Measurements from ENCODE around the gene MAGI3. TPM values are rescaled to one million over a fixed set of nuclear protein-coding genes. Genes with fewer than 3 reads are reported as not detected.

Gene MAGI3
- total and polyA plus RNA-seq, 4 donors = 3.0 to 28.8 (median 7.5) TPM

DNA sequence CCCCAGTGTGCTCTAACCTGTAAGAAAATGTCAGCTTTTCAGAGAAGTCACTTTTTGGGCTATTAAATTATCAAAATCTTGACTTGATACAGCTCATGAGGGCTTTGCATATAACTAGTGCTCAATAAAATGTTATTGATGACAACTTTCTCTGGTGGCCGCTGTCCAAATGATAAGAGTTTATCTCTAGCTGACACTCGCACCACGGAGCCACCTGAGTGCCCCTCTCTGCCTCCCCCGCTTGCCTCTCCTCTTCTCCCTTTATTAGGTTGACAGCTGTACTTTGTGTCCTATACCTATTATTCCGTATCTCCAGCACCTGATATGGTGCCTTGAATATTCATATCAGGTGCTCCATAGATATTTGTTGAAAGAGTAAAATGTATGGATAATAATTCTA, 286.2 kb downstream of the MAGI3 start:
- TF ChIP-seq, protein P1, sequence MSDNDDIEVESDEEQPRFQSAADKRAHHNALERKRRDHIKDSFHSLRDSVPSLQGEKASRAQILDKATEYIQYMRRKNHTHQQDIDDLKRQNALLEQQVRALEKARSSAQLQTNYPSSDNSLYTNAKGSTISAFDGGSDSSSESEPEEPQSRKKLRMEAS (IDR thresholded peaks at IDR 0.05) = no peak
- H3K4me3 ChIP-seq (ENCODE audit: low read depth in 1 of 3, low read length in 3 of 3) = no peak overlapping the region
- WGBS = 78% methylated on average over 5 of the region's 5 CpGs

DNA sequence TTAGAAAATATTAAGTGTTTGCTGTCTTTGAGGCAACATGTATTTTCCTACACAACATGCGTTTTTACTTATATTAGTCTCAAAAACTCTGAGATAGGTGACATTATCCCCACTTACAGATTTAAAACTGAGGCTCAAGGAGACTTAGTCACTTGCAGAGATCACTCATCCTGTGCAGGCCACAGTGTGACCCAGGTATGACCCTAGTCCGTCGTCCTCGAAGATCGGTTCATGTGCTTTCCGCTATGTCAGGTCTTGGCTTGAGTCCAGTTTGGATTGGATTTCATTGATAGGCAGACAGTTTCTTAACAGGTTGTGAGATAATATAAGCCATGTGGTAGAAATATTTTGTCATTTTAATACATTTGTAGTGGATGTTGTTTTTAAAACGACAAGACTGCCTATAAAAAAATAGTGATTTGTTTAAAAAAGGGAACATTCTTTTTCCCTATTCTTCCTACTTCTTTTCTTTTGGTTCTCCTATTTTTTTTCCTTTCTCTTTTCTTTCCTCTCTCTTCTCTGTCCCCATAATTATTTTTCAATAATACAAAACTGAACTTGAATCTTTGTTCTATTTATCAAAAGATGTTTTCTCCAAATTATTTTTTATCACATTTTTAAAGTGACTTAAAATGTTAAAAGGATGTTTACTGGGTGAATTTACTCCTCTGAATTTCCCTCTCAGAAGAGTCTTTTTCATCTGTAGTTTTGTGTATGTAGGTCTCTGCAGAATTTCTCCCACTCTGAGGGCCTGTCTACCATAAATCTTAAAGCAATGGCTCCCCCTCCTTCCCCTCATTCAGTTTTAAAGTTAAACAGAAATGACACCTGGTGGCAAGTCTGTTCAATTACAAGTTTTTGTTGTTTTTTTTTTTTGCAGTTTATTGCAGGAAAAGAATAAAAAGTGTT, 287.2 kb downstream of the MAGI3 start:
- Histone ChIP-seq H3K9me3 (ENCODE audit: control insufficient read depth in 4 of 4, low read length in 3 of 4) (no peaks in the 10 kb centered on the region), H3K36me3 (ENCODE audit: control insufficient read depth in 4 of 4, insufficient read depth in 3 of 4, low read depth in 1 of 4, low read length in 3 of 4) (peaks cover 3 to 20% (median 9%) of the 10 kb centered on the region in 4 donors), H3K4me3 (ENCODE audit: low read depth in 1 of 3, low read length in 3 of 3) (no peak overlapping the region), H3K4me1 (ENCODE audit: control insufficient read depth in 4 of 4, insufficient read depth in 4 of 4, low read length in 3 of 4) (peaks cover 0 to 10% (median 10%) of the 10 kb centered on the region in 4 donors), H3K9ac (ENCODE audit: low read depth in 1 of 2, low read length in 2 of 2) (peak overlapping the region in 1 of 2 donors; percentile 39), H3K27me3 (ENCODE audit: control insufficient read depth in 4 of 4, insufficient read depth in 4 of 4, low read length in 3 of 4) (no peaks in the 10 kb centered on the region), H3K27ac (ENCODE audit: low read depth in 1 of 2, low read length in 2 of 2) (peak overlapping the region in 1 of 2 donors; percentile 31)
- peak; percentile 55 for DNase-seq (ENCODE audit: low spot score)
- TF ChIP-seq, protein P1 (IDR thresholded peaks at IDR 0.05) = peak; percentile 35
- TF ChIP-seq NR2F2 (IDR thresholded peaks at IDR 0.05) (no peak), EGR1 (IDR thresholded peaks at IDR 0.05; ENCODE audit: low read depth in 2 of 2) (no peak), TAF1 (conservative IDR thresholded peaks at IDR 0.05) (no peak), RAD21 (IDR thresholded peaks at IDR 0.05) (peak; percentile 83 to 85), HNF4G (IDR thresholded peaks at IDR 0.05) (peak; percentile 23), SP1 (IDR thresholded peaks at IDR 0.05) (no peak), FOXA2 (IDR thresholded peaks at IDR 0.05) (no peak), HNF4A (conservative IDR thresholded peaks at IDR 0.05) (peak; percentile 51 to 68), JUND (IDR thresholded peaks at IDR 0.05) (peak in 1 of 2 donors; percentile 29), FOXA1 (IDR thresholded peaks at IDR 0.05) (no peak), RXRA (IDR thresholded peaks at IDR 0.05) (peak; percentile 92 to 98)
- TF ChIP-seq, protein P2, sequence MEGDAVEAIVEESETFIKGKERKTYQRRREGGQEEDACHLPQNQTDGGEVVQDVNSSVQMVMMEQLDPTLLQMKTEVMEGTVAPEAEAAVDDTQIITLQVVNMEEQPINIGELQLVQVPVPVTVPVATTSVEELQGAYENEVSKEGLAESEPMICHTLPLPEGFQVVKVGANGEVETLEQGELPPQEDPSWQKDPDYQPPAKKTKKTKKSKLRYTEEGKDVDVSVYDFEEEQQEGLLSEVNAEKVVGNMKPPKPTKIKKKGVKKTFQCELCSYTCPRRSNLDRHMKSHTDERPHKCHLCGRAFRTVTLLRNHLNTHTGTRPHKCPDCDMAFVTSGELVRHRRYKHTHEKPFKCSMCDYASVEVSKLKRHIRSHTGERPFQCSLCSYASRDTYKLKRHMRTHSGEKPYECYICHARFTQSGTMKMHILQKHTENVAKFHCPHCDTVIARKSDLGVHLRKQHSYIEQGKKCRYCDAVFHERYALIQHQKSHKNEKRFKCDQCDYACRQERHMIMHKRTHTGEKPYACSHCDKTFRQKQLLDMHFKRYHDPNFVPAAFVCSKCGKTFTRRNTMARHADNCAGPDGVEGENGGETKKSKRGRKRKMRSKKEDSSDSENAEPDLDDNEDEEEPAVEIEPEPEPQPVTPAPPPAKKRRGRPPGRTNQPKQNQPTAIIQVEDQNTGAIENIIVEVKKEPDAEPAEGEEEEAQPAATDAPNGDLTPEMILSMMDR (IDR thresholded peaks at IDR 0.05; ENCODE audit: low read depth, low read length, missing input control) = peak; percentile 52
- TF ChIP-seq, protein P3, sequence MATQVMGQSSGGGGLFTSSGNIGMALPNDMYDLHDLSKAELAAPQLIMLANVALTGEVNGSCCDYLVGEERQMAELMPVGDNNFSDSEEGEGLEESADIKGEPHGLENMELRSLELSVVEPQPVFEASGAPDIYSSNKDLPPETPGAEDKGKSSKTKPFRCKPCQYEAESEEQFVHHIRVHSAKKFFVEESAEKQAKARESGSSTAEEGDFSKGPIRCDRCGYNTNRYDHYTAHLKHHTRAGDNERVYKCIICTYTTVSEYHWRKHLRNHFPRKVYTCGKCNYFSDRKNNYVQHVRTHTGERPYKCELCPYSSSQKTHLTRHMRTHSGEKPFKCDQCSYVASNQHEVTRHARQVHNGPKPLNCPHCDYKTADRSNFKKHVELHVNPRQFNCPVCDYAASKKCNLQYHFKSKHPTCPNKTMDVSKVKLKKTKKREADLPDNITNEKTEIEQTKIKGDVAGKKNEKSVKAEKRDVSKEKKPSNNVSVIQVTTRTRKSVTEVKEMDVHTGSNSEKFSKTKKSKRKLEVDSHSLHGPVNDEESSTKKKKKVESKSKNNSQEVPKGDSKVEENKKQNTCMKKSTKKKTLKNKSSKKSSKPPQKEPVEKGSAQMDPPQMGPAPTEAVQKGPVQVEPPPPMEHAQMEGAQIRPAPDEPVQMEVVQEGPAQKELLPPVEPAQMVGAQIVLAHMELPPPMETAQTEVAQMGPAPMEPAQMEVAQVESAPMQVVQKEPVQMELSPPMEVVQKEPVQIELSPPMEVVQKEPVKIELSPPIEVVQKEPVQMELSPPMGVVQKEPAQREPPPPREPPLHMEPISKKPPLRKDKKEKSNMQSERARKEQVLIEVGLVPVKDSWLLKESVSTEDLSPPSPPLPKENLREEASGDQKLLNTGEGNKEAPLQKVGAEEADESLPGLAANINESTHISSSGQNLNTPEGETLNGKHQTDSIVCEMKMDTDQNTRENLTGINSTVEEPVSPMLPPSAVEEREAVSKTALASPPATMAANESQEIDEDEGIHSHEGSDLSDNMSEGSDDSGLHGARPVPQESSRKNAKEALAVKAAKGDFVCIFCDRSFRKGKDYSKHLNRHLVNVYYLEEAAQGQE (IDR thresholded peaks at IDR 0.05) = no peak
- WGBS = 21% methylated on average over 7 of the region's 7 CpGs

More for the DNA sequence above, 286.2 kb downstream of the MAGI3 start:
- Histone ChIP-seq H3K9ac (ENCODE audit: low read depth in 1 of 2, low read length in 2 of 2) (no peak overlapping the region), H3K9me3 (ENCODE audit: control insufficient read depth in 4 of 4, low read length in 3 of 4) (no peaks in the 10 kb centered on the region), H3K4me1 (ENCODE audit: control insufficient read depth in 4 of 4, insufficient read depth in 4 of 4, low read length in 3 of 4) (peaks cover 0 to 10% (median 10%) of the 10 kb centered on the region in 4 donors), H3K27me3 (ENCODE audit: control insufficient read depth in 4 of 4, insufficient read depth in 4 of 4, low read length in 3 of 4) (no peaks in the 10 kb centered on the region), H3K27ac (ENCODE audit: low read depth in 1 of 2, low read length in 2 of 2) (no peak overlapping the region), H3K36me3 (ENCODE audit: control insufficient read depth in 4 of 4, insufficient read depth in 3 of 4, low read depth in 1 of 4, low read length in 3 of 4) (peaks cover 3 to 24% (median 14%) of the 10 kb centered on the region in 4 donors)
- DNase-seq (ENCODE audit: low spot score) = no peak

All from liver (tissue), 9 donors.